Measurements from ENCODE around the gene SLMAP.

SLMAP gene

GRCh38 chr3:57755741-57756527, at the start of gene SLMAP:
SLMAP (plus strand) TSS chr3:57756309; CDS start chr3:57757652, 1,343 bp downstream.
- peak; percentile 99 for DNase-seq

- no peak for DNase-seq
Measured at GRCh38 chr3:57706462-57706861, 49.6 kb upstream of the SLMAP start.

- DNase-seq: no peak
Measured at GRCh38 chr3:57709031-57709430, 47.1 kb upstream of the SLMAP start.

GRCh38 chr3:57709559-57709958, 46.5 kb upstream of the SLMAP start:
- DNase-seq: no peak

- DNase-seq: no peak
Measured at GRCh38 chr3:57715686-57716085, 40.4 kb upstream of the SLMAP start.

- DNase-seq: no peak
Measured at GRCh38 chr3:57717205-57717868, 38.8 kb upstream of the SLMAP start.

GRCh38 chr3:57718118-57718517, 38.0 kb upstream of the SLMAP start:
- DNase-seq: no peak

- DNase-seq: no peak
Measured at GRCh38 chr3:57726397-57726796, 29.7 kb upstream of the SLMAP start.

- DNase-seq: no peak
Measured at GRCh38 chr3:57727106-57727505, 29.0 kb upstream of the SLMAP start.

GRCh38 chr3:57729334-57730045, 26.6 kb upstream of the SLMAP start:
- no peak for DNase-seq

GRCh38 chr3:57730682-57731081, 25.4 kb upstream of the SLMAP start:
- DNase-seq: no peak

GRCh38 chr3:57731311-57731710, 24.8 kb upstream of the SLMAP start:
- no peak for DNase-seq

GRCh38 chr3:57733790-57734189, 22.3 kb upstream of the SLMAP start:
- DNase-seq: no peak

GRCh38 chr3:57735405-57735804, 20.7 kb upstream of the SLMAP start:
- no peak for DNase-seq

GRCh38 chr3:57737840-57738239, 18.3 kb upstream of the SLMAP start:
- DNase-seq: no peak

- no peak for DNase-seq
Measured at GRCh38 chr3:57738391-57738790, 17.7 kb upstream of the SLMAP start.

GRCh38 chr3:57740027-57740426, 16.1 kb upstream of the SLMAP start:
- no peak for DNase-seq

GRCh38 chr3:57743496-57743895, 12.6 kb upstream of the SLMAP start:
- DNase-seq: no peak

- no peak for DNase-seq
Measured at GRCh38 chr3:57745101-57745500, 11.0 kb upstream of the SLMAP start.

- no peak for DNase-seq
Measured at GRCh38 chr3:57746156-57747010, 9.7 kb upstream of the SLMAP start.

GRCh38 chr3:57749542-57749941, 6.6 kb upstream of the SLMAP start:
- DNase-seq: no peak

GRCh38 chr3:57752307-57752706, 3.8 kb upstream of the SLMAP start:
- DNase-seq: no peak

GRCh38 chr3:57753016-57753415, 3.1 kb upstream of the SLMAP start:
- no peak for DNase-seq
